BE2C (cell line): ENCODE measurements around the gene INPP5A.

ENCODE experiments used
- DNase-seq: peaks from one replicate; pipeline ENCODE4 v3.0.0-alpha.2; 2020
- H3K27me3 ChIP-seq: fragments of 250-450 bp; sonication (Bioruptor Pico); 2 replicates; pipeline ENCODE4 v1.5.1; 2020; ENCODE audit warnings: mild to moderate bottlenecking
- H3K36me3 ChIP-seq: fragments of 250-450 bp; sonication (Bioruptor Pico); 2 replicates; pipeline ENCODE4 v1.5.1; 2020; ENCODE audit warnings: mild to moderate bottlenecking
- H3K4me1 ChIP-seq: fragments of 250-450 bp; sonication (Bioruptor Pico); 2 replicates; pipeline ENCODE4 v1.5.1; 2020
- H3K4me3 ChIP-seq: 2 replicates; pipeline ENCODE4 v1.5.1; 2011; ENCODE audit warnings: low read depth, low read length
- H3K9me3 ChIP-seq: fragments of 250-450 bp; sonication (Bioruptor Pico); 2 replicates; pipeline ENCODE4 v1.5.1; 2020
- CTCF ChIP-seq: IDR thresholded peaks from 2 replicates; pipeline ENCODE4 v1.5.1; 2012; ENCODE audit warnings: mild to moderate bottlenecking, low read depth, low read length

Gene INPP5A

GRCh38 chr10:132721725-132722124 is 184.1 kb downstream of the INPP5A start:
- no peaks in the 10 kb centered on the region for H3K9me3 ChIP-seq
- H3K4me3 ChIP-seq, result no peak overlapping the region
- H3K27me3 ChIP-seq, result no peaks in the 10 kb centered on the region
- no peak for DNase-seq
- no peaks in the 10 kb centered on the region for H3K36me3 ChIP-seq
- no peak for TF ChIP-seq CTCF
- no peaks in the 10 kb centered on the region for H3K4me1 ChIP-seq

GRCh38 chr10:132722394-132723329 is 185.1 kb downstream of the INPP5A start:
- Histone ChIP-seq H3K4me3 (no peak overlapping the region), H3K27me3 (no peaks in the 10 kb centered on the region), H3K4me1 (no peaks in the 10 kb centered on the region), H3K36me3 (no peaks in the 10 kb centered on the region), H3K9me3 (no peaks in the 10 kb centered on the region)
- TF ChIP-seq CTCF, result no peak
- no peak for DNase-seq

- DNase-seq, result no peak
- no peaks in the 10 kb centered on the region for H3K4me1 ChIP-seq
- no peak overlapping the region for H3K4me3 ChIP-seq
- no peaks in the 10 kb centered on the region for H3K9me3 ChIP-seq
- no peak for TF ChIP-seq CTCF
- H3K27me3 ChIP-seq, result no peaks in the 10 kb centered on the region
- no peaks in the 10 kb centered on the region for H3K36me3 ChIP-seq
These were observed 185.9 kb downstream of the INPP5A start for GRCh38 chr10:132723330-132723970.

- H3K4me1 ChIP-seq, result no peaks in the 10 kb centered on the region; the same call in 1 of the 2 replicates
- no peaks in the 10 kb centered on the region for H3K36me3 ChIP-seq
These were observed 186.9 kb downstream of the INPP5A start for GRCh38 chr10:132724446-132724845.

GRCh38 chr10:132725202-132725601 is 187.6 kb downstream of the INPP5A start:
- H3K27me3 ChIP-seq, result no peaks in the 10 kb centered on the region
- no peak for TF ChIP-seq CTCF
- no peak for DNase-seq
- peaks cover 3% of the 10 kb centered on the region; the same call in 1 of the 2 replicates for H3K4me1 ChIP-seq
- no peaks in the 10 kb centered on the region for H3K36me3 ChIP-seq
- no peaks in the 10 kb centered on the region for H3K9me3 ChIP-seq
- no peak overlapping the region for H3K4me3 ChIP-seq

More at GRCh38 chr10:132724446-132724845, 186.9 kb downstream of the INPP5A start:
- Histone ChIP-seq H3K27me3 (no peaks in the 10 kb centered on the region), H3K4me3 (no peak overlapping the region), H3K9me3 (no peaks in the 10 kb centered on the region)
- no peak for DNase-seq
- TF ChIP-seq CTCF, result no peak

- Histone ChIP-seq H3K9me3 (no peaks in the 10 kb centered on the region), H3K4me1 (peaks cover 5% of the 10 kb centered on the region; the same call in 1 of the 2 replicates), H3K27me3 (no peaks in the 10 kb centered on the region), H3K36me3 (no peaks in the 10 kb centered on the region), H3K4me3 (no peak overlapping the region)
- TF ChIP-seq CTCF, result no peak
- no peak for DNase-seq
These were observed 188.6 kb downstream of the INPP5A start for GRCh38 chr10:132726194-132726593.
